Activated CD4-positive, alpha-beta T cell treated with anti-CD3 and anti-CD28 coated beads, Interleukin-2, amount 10 ng/mL, durations not matched to agents 7 days and 5 days (primary cell): Measurements from ENCODE around the gene DLGAP1. TPM values are rescaled to one million over a fixed set of nuclear protein-coding genes. Genes with fewer than 3 reads are reported as not detected.

Source experiments
- CTCF ChIA-PET: fragments of 350-600 bp; sonication (Branson Sonifier 250); formaldehyde crosslinking; loops from one replicate; lab custom pipeline; 2021; ENCODE audit warnings: antibody characterized with exemption; lab: Charles Lee
- POLR2A ChIA-PET: fragments of 350-600 bp; sonication (Branson Sonifier 250); formaldehyde crosslinking; loops from one replicate; lab custom pipeline; 2021; ENCODE audit warnings: antibody characterized with exemption; lab: Charles Lee
- DNase-seq: peaks from one replicate; pipeline ENCODE4 v3.0.0-alpha.2; 2020
- H3K27ac Mint-ChIP-seq: one replicate; pipeline ENCODE4 v1.8.0; 2021; ENCODE audit warnings: mild to moderate bottlenecking, moderate library complexity, mixed read lengths
- H3K27me3 Mint-ChIP-seq: one replicate; pipeline ENCODE4 v1.8.0; 2021; ENCODE audit warnings: mixed read lengths
- H3K36me3 Mint-ChIP-seq: one replicate; pipeline ENCODE4 v1.8.0; 2021; ENCODE audit warnings: low read depth, mixed read lengths
- H3K4me1 Mint-ChIP-seq: one replicate; pipeline ENCODE4 v1.8.0; 2021; ENCODE audit warnings: mixed read lengths
- H3K4me3 Mint-ChIP-seq: one replicate; pipeline ENCODE4 v1.8.0; 2021; ENCODE audit warnings: mild to moderate bottlenecking, moderate library complexity, mixed read lengths
- H3K9me3 Mint-ChIP-seq: one replicate; pipeline ENCODE4 v1.8.0; 2021; ENCODE audit warnings: mixed read lengths
- total RNA-seq, 2 experiments: library from RNA; stranded (reverse); gene quantifications; one replicate each; pipeline ENCODE4 v1.2.3, GENCODE V29; 2021

Gene DLGAP1
- total RNA-seq, 2 experiments from 2014 or later: 0.10 TPM; not detected in 1

GRCh38 chr18:3502650-3503049, 952.5 kb downstream of the DLGAP1 start:
- Mint-ChIP-seq H3K4me1 (peaks cover 14% of the 10 kb centered on the region), H3K9me3 (no peaks in the 10 kb centered on the region), H3K4me3 (no peak overlapping the region), H3K27ac (no peak overlapping the region), H3K36me3 (no peaks in the 10 kb centered on the region), H3K27me3 (peaks cover 33% of the 10 kb centered on the region)
- no peak for DNase-seq
- ChIA-PET POLR2A (no interaction called here), CTCF (no interaction called here)

GRCh38 chr18:3500016-3500415, 955.1 kb downstream of the DLGAP1 start:
- no peaks in the 10 kb centered on the region for H3K9me3 Mint-ChIP-seq
- CTCF ChIA-PET: no interaction called here
- no peak overlapping the region for H3K4me3 Mint-ChIP-seq
- POLR2A ChIA-PET: no interaction called here
- DNase-seq: no peak
- H3K36me3 Mint-ChIP-seq: no peaks in the 10 kb centered on the region
- H3K4me1 Mint-ChIP-seq: peaks cover 14% of the 10 kb centered on the region
- no peak overlapping the region for H3K27ac Mint-ChIP-seq
- H3K27me3 Mint-ChIP-seq: peaks cover 38% of the 10 kb centered on the region

GRCh38 chr18:3499501-3499900, 955.6 kb downstream of the DLGAP1 start:
- DNase-seq: no peak
- H3K27ac Mint-ChIP-seq: no peak overlapping the region
- peaks cover 14% of the 10 kb centered on the region for H3K4me1 Mint-ChIP-seq
- peaks cover 38% of the 10 kb centered on the region for H3K27me3 Mint-ChIP-seq
- POLR2A ChIA-PET: no interaction called here
- H3K4me3 Mint-ChIP-seq: peak overlapping the region; percentile 39
- H3K9me3 Mint-ChIP-seq: no peaks in the 10 kb centered on the region
- CTCF ChIA-PET: interaction anchor here (1.2 kb wide), 1 partner anchor 10 kb away, joined by 3 read pairs; no protein-coding TSS in a partner anchor
- no peaks in the 10 kb centered on the region for H3K36me3 Mint-ChIP-seq

- Mint-ChIP-seq H3K9me3 (no peaks in the 10 kb centered on the region), H3K4me1 (peaks cover 14% of the 10 kb centered on the region), H3K27ac (no peak overlapping the region), H3K27me3 (peaks cover 41% of the 10 kb centered on the region), H3K4me3 (peak overlapping the region; percentile 39), H3K36me3 (no peaks in the 10 kb centered on the region)
- POLR2A ChIA-PET: interaction anchor here (0.6 kb wide), 1 partner anchor 1739 kb away, joined by 3 read pairs; no protein-coding TSS in a partner anchor
- CTCF ChIA-PET: interaction anchor here (1.2 kb wide), 1 partner anchor 11 kb away, joined by 3 read pairs; no protein-coding TSS in a partner anchor
- DNase-seq: no peak
Measured at GRCh38 chr18:3498698-3499471, 956.2 kb downstream of the DLGAP1 start.

- Mint-ChIP-seq H3K27me3 (peaks cover 43% of the 10 kb centered on the region), H3K4me1 (peaks cover 14% of the 10 kb centered on the region), H3K27ac (no peak overlapping the region), H3K4me3 (no peak overlapping the region), H3K36me3 (no peaks in the 10 kb centered on the region), H3K9me3 (no peaks in the 10 kb centered on the region)
- POLR2A ChIA-PET: no interaction called here
- CTCF ChIA-PET: interaction anchor here (1.3 kb wide), 1 partner anchor 98 kb away, joined by 4 read pairs; no protein-coding TSS in a partner anchor
- no peak for DNase-seq
Measured at GRCh38 chr18:3495691-3496430, 959.2 kb downstream of the DLGAP1 start.

- CTCF ChIA-PET: no interaction called here
- Mint-ChIP-seq H3K4me3 (no peak overlapping the region), H3K27me3 (peaks cover 33% of the 10 kb centered on the region), H3K4me1 (peaks cover 8% of the 10 kb centered on the region), H3K36me3 (no peaks in the 10 kb centered on the region), H3K9me3 (no peaks in the 10 kb centered on the region), H3K27ac (no peak overlapping the region)
- POLR2A ChIA-PET: no interaction called here
- DNase-seq: no peak
Measured at GRCh38 chr18:3494569-3494968, 960.5 kb downstream of the DLGAP1 start.

- peaks cover 29% of the 10 kb centered on the region for H3K27me3 Mint-ChIP-seq
- no peak overlapping the region for H3K4me3 Mint-ChIP-seq
- ChIA-PET CTCF (interaction anchor here (1.0 kb wide), 1 partner anchor 507 kb away, joined by 3 read pairs; no protein-coding TSS in a partner anchor), POLR2A (no interaction called here)
- no peak overlapping the region for H3K27ac Mint-ChIP-seq
- peaks cover 5% of the 10 kb centered on the region for H3K4me1 Mint-ChIP-seq
- no peaks in the 10 kb centered on the region for H3K9me3 Mint-ChIP-seq
- DNase-seq: no peak
- H3K36me3 Mint-ChIP-seq: no peaks in the 10 kb centered on the region
Measured at GRCh38 chr18:3494245-3494526, 960.9 kb downstream of the DLGAP1 start.

- H3K27me3 Mint-ChIP-seq: peaks cover 24% of the 10 kb centered on the region
- no peak for DNase-seq
- H3K27ac Mint-ChIP-seq: no peak overlapping the region
- H3K36me3 Mint-ChIP-seq: no peaks in the 10 kb centered on the region
- ChIA-PET POLR2A (no interaction called here), CTCF (interaction anchor here (1.0 kb wide), 1 partner anchor 506 kb away, joined by 3 read pairs; no protein-coding TSS in a partner anchor)
- no peak overlapping the region for H3K4me3 Mint-ChIP-seq
- H3K4me1 Mint-ChIP-seq: peaks cover 4% of the 10 kb centered on the region
- no peaks in the 10 kb centered on the region for H3K9me3 Mint-ChIP-seq
Measured at GRCh38 chr18:3493501-3494244, 961.4 kb downstream of the DLGAP1 start.

GRCh38 chr18:3492721-3493120, 962.4 kb downstream of the DLGAP1 start:
- Mint-ChIP-seq H3K27me3 (peaks cover 15% of the 10 kb centered on the region), H3K4me1 (no peaks in the 10 kb centered on the region), H3K9me3 (no peaks in the 10 kb centered on the region), H3K4me3 (no peak overlapping the region), H3K36me3 (no peaks in the 10 kb centered on the region), H3K27ac (no peak overlapping the region)
- ChIA-PET POLR2A (no interaction called here), CTCF (no interaction called here)
- no peak for DNase-seq

- ChIA-PET CTCF (no interaction called here), POLR2A (no interaction called here)
- H3K4me3 Mint-ChIP-seq: no peak overlapping the region
- H3K4me1 Mint-ChIP-seq: no peaks in the 10 kb centered on the region
- peaks cover 12% of the 10 kb centered on the region for H3K27me3 Mint-ChIP-seq
- DNase-seq: no peak
- no peaks in the 10 kb centered on the region for H3K9me3 Mint-ChIP-seq
- no peak overlapping the region for H3K27ac Mint-ChIP-seq
- no peaks in the 10 kb centered on the region for H3K36me3 Mint-ChIP-seq
Measured at GRCh38 chr18:3491981-3492555, 963.0 kb downstream of the DLGAP1 start.

GRCh38 chr18:3489462-3489861, 965.6 kb downstream of the DLGAP1 start:
- H3K27me3 Mint-ChIP-seq: peaks cover 8% of the 10 kb centered on the region
- ChIA-PET CTCF (no interaction called here), POLR2A (no interaction called here)
- H3K27ac Mint-ChIP-seq: no peak overlapping the region
- no peaks in the 10 kb centered on the region for H3K36me3 Mint-ChIP-seq
- no peaks in the 10 kb centered on the region for H3K4me1 Mint-ChIP-seq
- H3K9me3 Mint-ChIP-seq: no peaks in the 10 kb centered on the region
- no peak for DNase-seq
- H3K4me3 Mint-ChIP-seq: no peak overlapping the region

GRCh38 chr18:3486512-3486911, 968.6 kb downstream of the DLGAP1 start:
- no peaks in the 10 kb centered on the region for H3K9me3 Mint-ChIP-seq
- H3K27ac Mint-ChIP-seq: no peak overlapping the region
- no peaks in the 10 kb centered on the region for H3K36me3 Mint-ChIP-seq
- CTCF ChIA-PET: interaction anchor here (0.6 to 1.0 kb wide), 2 partner anchors 9 to 1346 kb away, joined by 3 to 4 read pairs; no protein-coding TSS in a partner anchor
- no peak for DNase-seq
- POLR2A ChIA-PET: interaction anchor here (1.0 kb wide), 1 partner anchor 9 kb away, joined by 3 read pairs; no protein-coding TSS in a partner anchor
- H3K27me3 Mint-ChIP-seq: no peaks in the 10 kb centered on the region
- H3K4me1 Mint-ChIP-seq: no peaks in the 10 kb centered on the region
- H3K4me3 Mint-ChIP-seq: no peak overlapping the region
